Measurements from ENCODE around the gene TMEM151B.

The TMEM151B gene

DNA sequence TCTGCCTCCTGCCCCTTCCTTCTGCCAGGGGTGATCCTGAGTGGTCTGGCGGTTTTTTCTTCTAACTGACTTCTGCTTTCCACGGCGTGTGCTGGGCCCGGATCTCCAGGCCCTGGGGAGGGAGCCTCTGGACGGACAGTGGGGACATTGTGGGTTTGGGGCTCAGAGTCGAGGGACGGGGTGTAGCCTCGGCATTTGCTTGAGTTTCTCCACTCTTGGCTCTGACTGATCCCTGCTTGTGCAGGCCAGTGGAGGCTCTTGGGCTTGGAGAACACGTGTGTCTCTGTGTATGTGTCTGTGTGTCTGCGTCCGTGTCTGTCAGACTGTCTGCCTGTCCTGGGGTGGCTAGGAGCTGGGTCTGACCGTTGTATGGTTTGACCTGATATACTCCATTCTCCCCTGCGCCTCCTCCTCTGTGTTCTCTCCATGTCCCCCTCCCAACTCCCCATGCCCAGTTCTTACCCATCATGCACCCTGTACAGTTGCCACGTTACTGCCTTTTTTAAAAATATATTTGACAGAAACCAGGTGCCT, 36.6 kb upstream of the TMEM151B start:
- peaks cover 5% of the 10 kb centered on the region; the same call in 1 of the 2 replicates for H3K36me3 ChIP-seq (ENCODE audit: insufficient read depth, low read length)
- no peaks in the 10 kb centered on the region for H3K4me1 ChIP-seq (ENCODE audit: insufficient read depth, low read length, poor library complexity, severe bottlenecking)
- H4K20me1 ChIP-seq (ENCODE audit: insufficient read depth, low read length, poor library complexity, severe bottlenecking) = no peaks in the 10 kb centered on the region
- no peaks in the 10 kb centered on the region for H3F3A ChIP-seq (ENCODE audit: low read depth)
- no peak overlapping the region for H3K4me3 ChIP-seq (ENCODE audit: low read length, poor library complexity, severe bottlenecking)
- no peak overlapping the region for H3K4me2 ChIP-seq (ENCODE audit: low read depth, low read length, poor library complexity, severe bottlenecking)
- H3K9me3 ChIP-seq (ENCODE audit: insufficient read depth, low read depth, low read length) = no peaks in the 10 kb centered on the region
- H3K27me3 ChIP-seq (ENCODE audit: insufficient read depth, low read length, poor library complexity, severe bottlenecking) = no peaks in the 10 kb centered on the region
- H3K9ac ChIP-seq (ENCODE audit: low read depth, low read length, poor library complexity, severe bottlenecking) = no peak overlapping the region
- H2AFZ ChIP-seq (ENCODE audit: low read length) = no peak overlapping the region
- no peak for TF ChIP-seq EZH2phosphoT487 (IDR thresholded peaks at IDR 0.05; ENCODE audit: borderline replicate concordance)
- TF ChIP-seq, protein P1, sequence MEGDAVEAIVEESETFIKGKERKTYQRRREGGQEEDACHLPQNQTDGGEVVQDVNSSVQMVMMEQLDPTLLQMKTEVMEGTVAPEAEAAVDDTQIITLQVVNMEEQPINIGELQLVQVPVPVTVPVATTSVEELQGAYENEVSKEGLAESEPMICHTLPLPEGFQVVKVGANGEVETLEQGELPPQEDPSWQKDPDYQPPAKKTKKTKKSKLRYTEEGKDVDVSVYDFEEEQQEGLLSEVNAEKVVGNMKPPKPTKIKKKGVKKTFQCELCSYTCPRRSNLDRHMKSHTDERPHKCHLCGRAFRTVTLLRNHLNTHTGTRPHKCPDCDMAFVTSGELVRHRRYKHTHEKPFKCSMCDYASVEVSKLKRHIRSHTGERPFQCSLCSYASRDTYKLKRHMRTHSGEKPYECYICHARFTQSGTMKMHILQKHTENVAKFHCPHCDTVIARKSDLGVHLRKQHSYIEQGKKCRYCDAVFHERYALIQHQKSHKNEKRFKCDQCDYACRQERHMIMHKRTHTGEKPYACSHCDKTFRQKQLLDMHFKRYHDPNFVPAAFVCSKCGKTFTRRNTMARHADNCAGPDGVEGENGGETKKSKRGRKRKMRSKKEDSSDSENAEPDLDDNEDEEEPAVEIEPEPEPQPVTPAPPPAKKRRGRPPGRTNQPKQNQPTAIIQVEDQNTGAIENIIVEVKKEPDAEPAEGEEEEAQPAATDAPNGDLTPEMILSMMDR (conservative IDR thresholded peaks at IDR 0.05; ENCODE audit: low read length) = no peak
- H3K9me2 ChIP-seq (replicated peaks; ENCODE audit: low read depth, low read length) = no peaks in the 10 kb centered on the region
- no peaks in the 10 kb centered on the region for H3K79me2 ChIP-seq (ENCODE audit: insufficient read depth, low read length)

DNA sequence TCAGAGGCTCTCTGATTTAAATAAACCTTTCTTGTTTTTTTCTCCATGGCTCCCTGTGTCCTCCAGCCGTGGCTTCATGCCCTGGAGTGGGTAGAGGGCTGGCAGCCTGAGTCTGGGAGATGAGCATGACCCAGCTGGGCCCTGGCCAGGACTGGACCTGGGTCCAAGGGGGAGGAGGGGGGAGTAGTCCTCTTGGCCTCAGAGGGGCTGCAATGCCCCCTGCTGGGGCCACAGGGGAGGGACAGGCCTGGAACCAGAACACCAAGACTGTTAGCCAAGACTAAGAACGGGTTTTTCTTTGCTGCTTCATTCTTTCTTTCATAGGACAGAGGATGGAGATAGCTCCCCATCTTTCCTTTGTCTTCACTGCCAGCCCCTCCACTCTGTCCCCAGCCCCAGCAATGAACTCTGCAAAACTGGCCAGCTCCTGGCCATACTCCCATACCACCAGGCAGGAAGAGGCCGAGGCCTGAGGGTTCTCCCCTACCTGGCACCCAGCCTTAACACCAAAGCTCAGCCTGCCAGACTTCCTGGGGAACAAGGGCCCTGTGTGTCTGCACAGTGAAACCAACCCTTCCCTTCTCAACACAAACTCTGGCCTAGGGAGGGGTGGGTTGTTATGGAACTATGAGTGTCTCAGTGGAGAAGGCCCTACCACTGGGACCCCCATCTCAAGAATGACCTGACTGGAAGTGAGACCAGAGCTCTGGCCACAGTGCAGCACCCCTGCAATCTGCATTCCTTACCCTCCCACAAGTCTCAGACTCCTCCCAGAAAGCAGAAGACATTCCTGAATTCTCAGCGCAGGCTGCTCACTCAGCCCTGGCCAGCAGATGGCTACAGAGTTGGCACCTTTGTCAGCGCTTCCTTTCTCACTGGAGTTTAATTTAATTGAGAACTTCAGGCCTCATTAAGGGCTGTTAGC, 35.9 kb upstream of the TMEM151B start:
- no peak overlapping the region for H3K9ac ChIP-seq (ENCODE audit: low read depth, low read length, poor library complexity, severe bottlenecking)
- H4K20me1 ChIP-seq (ENCODE audit: insufficient read depth, low read length, poor library complexity, severe bottlenecking) = no peaks in the 10 kb centered on the region
- H2AFZ ChIP-seq (ENCODE audit: low read length) = no peak overlapping the region
- no peaks in the 10 kb centered on the region for H3K79me2 ChIP-seq (ENCODE audit: insufficient read depth, low read length)
- no peak for TF ChIP-seq EZH2phosphoT487 (IDR thresholded peaks at IDR 0.05; ENCODE audit: borderline replicate concordance)
- TF ChIP-seq, protein P1 (conservative IDR thresholded peaks at IDR 0.05; ENCODE audit: low read length) = peak; percentile 93
- H3K4me3 ChIP-seq (ENCODE audit: low read length, poor library complexity, severe bottlenecking) = no peak overlapping the region
- H3K27me3 ChIP-seq (ENCODE audit: insufficient read depth, low read length, poor library complexity, severe bottlenecking) = no peaks in the 10 kb centered on the region
- H3K9me2 ChIP-seq (replicated peaks; ENCODE audit: low read depth, low read length) = no peaks in the 10 kb centered on the region
- H3K9me3 ChIP-seq (ENCODE audit: insufficient read depth, low read depth, low read length) = no peaks in the 10 kb centered on the region
- H3K4me1 ChIP-seq (ENCODE audit: insufficient read depth, low read length, poor library complexity, severe bottlenecking) = no peaks in the 10 kb centered on the region
- peaks cover 5% of the 10 kb centered on the region; the same call in 1 of the 2 replicates for H3K36me3 ChIP-seq (ENCODE audit: insufficient read depth, low read length)
- H3K4me2 ChIP-seq (ENCODE audit: low read depth, low read length, poor library complexity, severe bottlenecking) = no peak overlapping the region
- no peaks in the 10 kb centered on the region for H3F3A ChIP-seq (ENCODE audit: low read depth)

DNA sequence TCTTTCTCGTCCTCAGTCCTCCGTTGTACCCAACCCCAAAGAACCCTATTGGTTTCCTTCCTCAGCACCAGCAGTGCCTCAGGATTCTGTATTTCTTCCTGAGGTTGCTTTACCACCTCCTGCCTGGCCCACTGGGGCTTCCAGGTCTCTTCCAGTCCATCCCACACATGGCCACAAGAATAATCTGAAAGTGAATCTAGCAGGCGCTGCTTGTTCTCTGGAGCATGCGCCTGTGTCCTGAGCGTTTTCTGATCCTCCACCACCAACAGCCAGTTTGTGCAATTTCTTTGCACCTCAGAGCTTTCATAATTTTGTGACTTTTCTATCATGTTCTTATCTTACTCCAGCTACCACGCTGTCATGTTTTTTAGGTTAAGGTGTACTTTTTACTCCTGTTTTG, 35.0 kb upstream of the TMEM151B start:
- Histone ChIP-seq H3K79me2 (ENCODE audit: insufficient read depth, low read length) (no peaks in the 10 kb centered on the region), H3K27me3 (ENCODE audit: insufficient read depth, low read length, poor library complexity, severe bottlenecking) (no peaks in the 10 kb centered on the region), H3F3A (ENCODE audit: low read depth) (no peaks in the 10 kb centered on the region), H3K9me2 (replicated peaks; ENCODE audit: low read depth, low read length) (no peaks in the 10 kb centered on the region), H3K4me2 (ENCODE audit: low read depth, low read length, poor library complexity, severe bottlenecking) (no peak overlapping the region), H4K20me1 (ENCODE audit: insufficient read depth, low read length, poor library complexity, severe bottlenecking) (no peaks in the 10 kb centered on the region), H3K9me3 (ENCODE audit: insufficient read depth, low read depth, low read length) (no peaks in the 10 kb centered on the region), H3K36me3 (ENCODE audit: insufficient read depth, low read length) (peaks cover 5% of the 10 kb centered on the region; the same call in 1 of the 2 replicates), H2AFZ (ENCODE audit: low read length) (no peak overlapping the region), H3K4me3 (ENCODE audit: low read length, poor library complexity, severe bottlenecking) (no peak overlapping the region), H3K9ac (ENCODE audit: low read depth, low read length, poor library complexity, severe bottlenecking) (no peak overlapping the region), H3K4me1 (ENCODE audit: insufficient read depth, low read length, poor library complexity, severe bottlenecking) (no peaks in the 10 kb centered on the region)
- TF ChIP-seq, protein P1 (conservative IDR thresholded peaks at IDR 0.05; ENCODE audit: low read length) = no peak
- TF ChIP-seq EZH2phosphoT487 (IDR thresholded peaks at IDR 0.05; ENCODE audit: borderline replicate concordance) = no peak

Measured in Loucy (cell line).